Brain microvascular endothelial cell (primary cell): ENCODE measurements around the gene ADH6.

Experiments
- DNase-seq: peaks from one replicate; pipeline ENCODE4 v3.0.0-alpha.2; 2020
- H3K27ac ChIP-seq: fragments of 250-450 bp; sonication (Bioruptor Pico); 2 replicates; pipeline ENCODE4 v1.5.1; 2020; ENCODE audit warnings: mild to moderate bottlenecking, moderate library complexity
- H3K27me3 ChIP-seq: fragments of 250-450 bp; sonication (Bioruptor Pico); replicated peaks from 2 replicates; pipeline ENCODE4 v1.5.1; 2020; ENCODE audit warnings: mild to moderate bottlenecking
- H3K36me3 ChIP-seq: fragments of 250-450 bp; sonication (Bioruptor Pico); replicated peaks from 2 replicates; pipeline ENCODE4 v1.5.1; 2020; ENCODE audit warnings: mild to moderate bottlenecking
- H3K4me3 ChIP-seq: 2 replicates; pipeline ENCODE4 v1.5.1; 2011; ENCODE audit warnings: low read depth, mild to moderate bottlenecking, control low read depth, low read length, moderate library complexity
- in situ Hi-C: cut with HindIII; loops from 2 replicates; pipeline ENCODE4 v1.10.0; 2017; ENCODE audit warnings: low sequenced_read_pairs, low pct_ligation_motif_present
- TF ChIP-seq, protein P1 (sequence below): IDR thresholded peaks from 2 replicates; pipeline ENCODE4 v1.5.1; 2011; ENCODE audit warnings: low read depth, mild to moderate bottlenecking, moderate library complexity, low read length, control low read depth, inconsistent platforms; ENCODE audit errors: missing control alignments

Gene ADH6

DNA sequence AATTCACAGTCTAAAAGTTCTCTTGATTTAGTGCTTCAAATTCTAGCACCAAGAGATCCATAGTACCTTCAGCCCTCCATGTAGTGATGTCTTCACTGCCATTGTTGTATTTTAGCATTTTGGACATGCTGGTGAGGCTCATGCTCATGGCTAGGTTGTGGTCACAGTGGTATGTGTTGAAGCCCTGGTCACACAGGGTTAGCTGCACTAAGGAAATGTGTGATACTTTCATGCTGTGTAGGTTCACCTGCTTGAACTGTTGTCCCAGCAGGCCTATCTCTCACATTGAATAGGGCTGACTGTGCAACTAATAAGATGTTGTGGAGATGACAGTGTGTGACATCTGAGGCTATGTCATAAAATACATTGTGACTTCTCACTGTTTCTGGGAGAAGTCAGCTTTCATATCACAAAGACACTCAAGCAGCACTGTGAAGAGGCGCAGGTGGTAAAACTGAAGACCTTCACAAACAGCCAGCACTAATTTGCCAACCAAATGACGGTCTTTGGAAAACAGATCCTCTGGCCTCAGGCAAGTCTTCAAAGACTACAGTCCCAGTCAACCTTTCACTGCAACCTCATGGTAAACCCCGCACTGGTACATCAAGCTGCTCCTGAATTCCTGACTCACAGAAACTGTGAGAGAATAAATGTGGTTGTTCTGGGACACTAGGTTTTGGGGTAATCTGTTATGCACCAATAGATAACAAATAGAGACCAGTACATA, 57.5 kb downstream of the ADH6 start:
- in situ Hi-C loops = no loop called here
- Histone ChIP-seq H3K27me3 (no peaks in the 10 kb centered on the region), H3K27ac (no peak overlapping the region), H3K36me3 (no peaks in the 10 kb centered on the region), H3K4me3 (no peak overlapping the region)
- TF ChIP-seq, protein P1, sequence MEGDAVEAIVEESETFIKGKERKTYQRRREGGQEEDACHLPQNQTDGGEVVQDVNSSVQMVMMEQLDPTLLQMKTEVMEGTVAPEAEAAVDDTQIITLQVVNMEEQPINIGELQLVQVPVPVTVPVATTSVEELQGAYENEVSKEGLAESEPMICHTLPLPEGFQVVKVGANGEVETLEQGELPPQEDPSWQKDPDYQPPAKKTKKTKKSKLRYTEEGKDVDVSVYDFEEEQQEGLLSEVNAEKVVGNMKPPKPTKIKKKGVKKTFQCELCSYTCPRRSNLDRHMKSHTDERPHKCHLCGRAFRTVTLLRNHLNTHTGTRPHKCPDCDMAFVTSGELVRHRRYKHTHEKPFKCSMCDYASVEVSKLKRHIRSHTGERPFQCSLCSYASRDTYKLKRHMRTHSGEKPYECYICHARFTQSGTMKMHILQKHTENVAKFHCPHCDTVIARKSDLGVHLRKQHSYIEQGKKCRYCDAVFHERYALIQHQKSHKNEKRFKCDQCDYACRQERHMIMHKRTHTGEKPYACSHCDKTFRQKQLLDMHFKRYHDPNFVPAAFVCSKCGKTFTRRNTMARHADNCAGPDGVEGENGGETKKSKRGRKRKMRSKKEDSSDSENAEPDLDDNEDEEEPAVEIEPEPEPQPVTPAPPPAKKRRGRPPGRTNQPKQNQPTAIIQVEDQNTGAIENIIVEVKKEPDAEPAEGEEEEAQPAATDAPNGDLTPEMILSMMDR = no peak
- no peak for DNase-seq

DNA sequence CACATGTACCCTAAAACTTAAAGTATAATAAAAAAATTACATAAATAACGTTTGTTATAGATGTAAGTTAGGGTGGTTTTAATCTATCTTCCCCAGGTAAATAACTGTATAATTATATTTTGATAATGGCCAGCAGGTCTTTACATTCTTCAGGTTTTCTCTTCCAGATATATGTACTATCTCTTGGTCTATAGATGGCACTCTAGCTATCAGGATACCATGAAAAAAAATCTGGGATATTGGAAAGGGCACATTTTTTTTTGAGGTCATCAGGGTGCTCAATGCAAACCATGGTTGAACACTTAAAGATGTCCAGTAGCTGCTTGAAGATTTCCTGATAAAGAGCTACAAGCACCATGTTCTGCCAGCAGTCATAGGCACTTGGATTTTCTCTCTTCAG, 59.3 kb downstream of the ADH6 start:
- TF ChIP-seq, protein P1 = no peak
- Histone ChIP-seq H3K27me3 (no peaks in the 10 kb centered on the region), H3K4me3 (no peak overlapping the region), H3K27ac (no peak overlapping the region), H3K36me3 (no peaks in the 10 kb centered on the region)
- no peak for DNase-seq
- in situ Hi-C loops = no loop called here

DNA sequence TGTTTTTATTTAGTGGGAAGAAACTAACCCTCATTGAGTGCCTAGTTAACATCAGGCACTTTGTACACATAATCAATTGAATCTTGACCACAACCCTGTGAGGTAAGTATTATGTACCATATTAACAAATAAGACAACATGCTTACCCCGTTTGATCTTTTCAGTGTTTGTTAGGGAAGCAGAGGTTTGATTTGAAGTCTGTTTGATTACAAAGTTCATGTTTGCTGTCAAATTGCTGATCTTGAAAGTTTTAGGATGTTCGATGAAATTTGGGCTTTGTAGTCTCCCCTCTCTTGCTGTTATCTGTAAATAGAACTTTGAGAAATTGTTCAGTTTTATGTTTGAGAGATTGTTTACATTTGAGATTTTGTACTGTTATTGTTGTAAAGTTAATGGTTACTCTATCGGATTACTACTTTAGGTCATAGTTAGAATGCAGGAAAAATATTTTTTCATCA, 61.5 kb downstream of the ADH6 start:
- Histone ChIP-seq H3K27me3 (no peaks in the 10 kb centered on the region), H3K4me3 (no peak overlapping the region), H3K36me3 (no peaks in the 10 kb centered on the region), H3K27ac (no peak overlapping the region)
- in situ Hi-C loops = no loop called here
- TF ChIP-seq, protein P1 = no peak
- DNase-seq = no peak

DNA sequence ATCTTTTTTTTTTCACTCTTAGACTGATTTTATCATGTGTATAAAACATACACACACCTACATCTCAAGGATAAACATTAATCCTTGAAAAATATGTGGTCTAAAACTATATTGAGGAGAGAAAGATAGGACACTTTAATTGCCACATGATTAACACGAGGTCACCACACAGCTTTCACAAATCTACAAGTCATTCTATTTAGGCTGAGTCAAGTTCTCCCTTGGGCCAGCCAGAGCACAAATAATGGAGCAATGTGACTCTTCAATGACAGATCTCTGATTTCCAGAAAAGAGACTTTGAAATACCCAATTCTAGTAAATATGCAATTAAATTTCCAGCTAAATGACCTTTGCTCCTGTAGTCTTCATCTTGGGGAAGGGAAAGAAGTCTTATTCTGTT, 62.1 kb downstream of the ADH6 start:
- H3K36me3 ChIP-seq = no peaks in the 10 kb centered on the region
- no peaks in the 10 kb centered on the region for H3K27me3 ChIP-seq
- H3K27ac ChIP-seq = no peak overlapping the region
- in situ Hi-C loops = no loop called here
- H3K4me3 ChIP-seq = no peak overlapping the region
- TF ChIP-seq, protein P1 = no peak
- DNase-seq = no peak

DNA sequence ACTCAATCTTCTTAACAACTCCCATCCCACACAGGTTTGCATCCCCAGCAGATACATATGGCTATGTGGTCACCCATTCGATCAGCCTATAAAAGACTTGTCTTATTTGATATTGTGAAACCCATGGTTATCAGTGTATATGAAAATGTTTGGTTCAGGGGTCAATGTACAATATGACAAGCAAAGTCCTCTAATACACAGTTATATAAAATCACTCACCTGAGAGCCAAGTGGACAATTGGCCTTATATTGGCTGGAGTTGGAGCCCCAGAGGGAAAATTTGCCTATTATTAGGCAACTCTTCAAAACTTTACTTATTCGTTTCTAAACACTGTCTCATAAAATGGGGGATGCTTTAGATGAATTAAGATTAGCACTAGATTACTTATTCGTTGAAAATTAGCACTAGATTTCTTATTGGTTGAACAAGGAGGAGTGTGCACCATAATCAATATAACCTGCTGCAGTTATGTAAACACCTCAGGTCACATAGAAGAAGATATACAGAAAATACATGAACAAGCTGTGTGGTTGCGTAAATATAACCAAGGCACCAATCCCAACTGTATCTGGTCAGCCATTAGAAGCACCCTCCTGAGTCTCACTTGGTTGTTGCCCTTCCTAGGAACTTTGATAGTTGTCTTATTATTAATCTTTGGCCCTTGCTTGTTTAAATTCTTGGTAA, 64.2 kb downstream of the ADH6 start:
- H3K4me3 ChIP-seq = no peak overlapping the region
- TF ChIP-seq, protein P1 = no peak
- no peak for DNase-seq
- in situ Hi-C loops = no loop called here
- H3K36me3 ChIP-seq = no peaks in the 10 kb centered on the region
- H3K27me3 ChIP-seq = no peaks in the 10 kb centered on the region
- H3K27ac ChIP-seq = no peak overlapping the region
